Fibroblast of lung (primary cell): Measurements from ENCODE around the gene CFAP45. TPM values are rescaled to one million over a fixed set of nuclear protein-coding genes. Genes with fewer than 3 reads are reported as not detected.

ENCODE experiments used
- DNase-seq, 2 donors: peaks; one replicate each; pipeline versions ENCODE4 v3.0.0 to v3.0.0-alpha.2; 2010; ENCODE audit warnings: low read depth in 2 of 2
- H2AFZ ChIP-seq: 2 replicates; pipeline ENCODE4 v1.5.1; 2012; ENCODE audit warnings: low read length, control low read depth, inconsistent platforms
- H3K27ac ChIP-seq: 2 replicates; pipeline ENCODE4 v1.5.1; 2011; ENCODE audit warnings: low read length, control low read depth; ENCODE audit not compliant: insufficient read depth
- H3K27me3 ChIP-seq: 2 replicates; pipeline ENCODE4 v1.5.1; 2011; ENCODE audit warnings: mild to moderate bottlenecking, low read length; ENCODE audit not compliant: control insufficient read depth, insufficient read depth
- H3K36me3 ChIP-seq: 2 replicates; pipeline ENCODE4 v1.5.1; 2011; ENCODE audit warnings: low read length; ENCODE audit not compliant: control insufficient read depth, insufficient read depth
- H3K4me1 ChIP-seq: 2 replicates; pipeline ENCODE4 v1.5.1; 2011; ENCODE audit warnings: low read length; ENCODE audit not compliant: control insufficient read depth, insufficient read depth; ENCODE audit errors: extremely low read depth
- H3K4me2 ChIP-seq: 2 replicates; pipeline ENCODE4 v1.5.1; 2011; ENCODE audit warnings: low read length, control low read depth; ENCODE audit not compliant: insufficient read depth; ENCODE audit errors: extremely low read depth
- H3K4me3 ChIP-seq, 4 experiments: fragments of 200-600 bp in 1 of 4; sonication (generic) in 1 of 4; replicated peaks in 1 of 4; 2 replicates each; pipeline ENCODE4 v1.5.1; 2011 to 2016; ENCODE audit warnings: low read length in 4 of 4, low read depth in 3 of 4, mild to moderate bottlenecking in 3 of 4, control low read depth in 2 of 4, inconsistent platforms in 1 of 4, mixed read lengths in 1 of 4; ENCODE audit not compliant: insufficient read depth in 1 of 4; ENCODE audit errors: control extremely low read depth in 1 of 4
- H3K79me2 ChIP-seq: 2 replicates; pipeline ENCODE4 v1.5.1; 2012; ENCODE audit warnings: mild to moderate bottlenecking, low read length, inconsistent platforms; ENCODE audit not compliant: control insufficient read depth, insufficient read depth
- H3K9ac ChIP-seq: 2 replicates; pipeline ENCODE4 v1.5.1; 2011; ENCODE audit warnings: mild to moderate bottlenecking, low read length, control low read depth; ENCODE audit not compliant: insufficient read depth
- H3K9me3 ChIP-seq: 2 replicates; pipeline ENCODE4 v1.5.1; 2012; ENCODE audit warnings: low read depth, low read length; ENCODE audit not compliant: control insufficient read depth, insufficient read depth
- H4K20me1 ChIP-seq: 2 replicates; pipeline ENCODE4 v1.5.1; 2011; ENCODE audit warnings: low read length; ENCODE audit not compliant: control insufficient read depth, insufficient read depth; ENCODE audit errors: extremely low read depth
- EZH2 ChIP-seq: IDR thresholded peaks from 2 replicates; pipeline ENCODE4 v1.5.1; 2012; ENCODE audit warnings: low read length, control low read depth, mild to moderate bottlenecking; ENCODE audit errors: missing control alignments
- polyA plus RNA-seq, 2 donors: library from polyadenylated mRNA; depleted of rRNA in 1 of 2; stranded (reverse) in 1 of 2; unstranded in 1 of 2; fragments of >200 nt; gene quantifications; 2 replicates each; pipeline ENCODE4 v1.2.1, GENCODE V29; 2011 to 2012; ENCODE audit warnings: missing spikeins in 1 of 2
- total RNA-seq: library from RNA; depleted of rRNA; stranded (reverse); fragments of >200 nt; gene quantifications from 2 replicates; pipeline ENCODE4 v1.2.1, GENCODE V29; 2014
- TF ChIP-seq, protein P1 (sequence below), 2 donors: IDR thresholded peaks in 1 of 2; conservative IDR thresholded peaks in 1 of 2; 1 replicate in 1 of 2; 2 replicates in 1 of 2; pipeline ENCODE4 v1.5.1; 2011 to 2012; ENCODE audit warnings: low read length in 2 of 2, control low read depth in 1 of 2, inconsistent platforms in 1 of 2, low read depth in 1 of 2, mild to moderate bottlenecking in 1 of 2

Gene CFAP45
- total and polyA plus RNA-seq, 2 donors (not counting 1 experiment from before 2014, with no cell fraction given) = 1.2 to 1.5 TPM

GRCh38 chr1:159823406-159823805 lies 76.6 kb downstream of the CFAP45 start:
- DNase-seq = no peak
- H3K4me3 ChIP-seq = no peak overlapping the region

More at GRCh38 chr1:159823406-159823805, 76.6 kb downstream of the CFAP45 start:
- no peak overlapping the region for H3K4me2 ChIP-seq
- no peaks in the 10 kb centered on the region for H4K20me1 ChIP-seq
- TF ChIP-seq, protein P1, sequence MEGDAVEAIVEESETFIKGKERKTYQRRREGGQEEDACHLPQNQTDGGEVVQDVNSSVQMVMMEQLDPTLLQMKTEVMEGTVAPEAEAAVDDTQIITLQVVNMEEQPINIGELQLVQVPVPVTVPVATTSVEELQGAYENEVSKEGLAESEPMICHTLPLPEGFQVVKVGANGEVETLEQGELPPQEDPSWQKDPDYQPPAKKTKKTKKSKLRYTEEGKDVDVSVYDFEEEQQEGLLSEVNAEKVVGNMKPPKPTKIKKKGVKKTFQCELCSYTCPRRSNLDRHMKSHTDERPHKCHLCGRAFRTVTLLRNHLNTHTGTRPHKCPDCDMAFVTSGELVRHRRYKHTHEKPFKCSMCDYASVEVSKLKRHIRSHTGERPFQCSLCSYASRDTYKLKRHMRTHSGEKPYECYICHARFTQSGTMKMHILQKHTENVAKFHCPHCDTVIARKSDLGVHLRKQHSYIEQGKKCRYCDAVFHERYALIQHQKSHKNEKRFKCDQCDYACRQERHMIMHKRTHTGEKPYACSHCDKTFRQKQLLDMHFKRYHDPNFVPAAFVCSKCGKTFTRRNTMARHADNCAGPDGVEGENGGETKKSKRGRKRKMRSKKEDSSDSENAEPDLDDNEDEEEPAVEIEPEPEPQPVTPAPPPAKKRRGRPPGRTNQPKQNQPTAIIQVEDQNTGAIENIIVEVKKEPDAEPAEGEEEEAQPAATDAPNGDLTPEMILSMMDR (conservative IDR thresholded peaks at IDR 0.05 in 1 of 2, IDR thresholded peaks at IDR 0.05 in 1 of 2; ENCODE audit: low read depth in 1 of 2, low read length in 2 of 2) = no peak
- TF ChIP-seq EZH2 = no peak
- no peaks in the 10 kb centered on the region for H3K9me3 ChIP-seq
- H3K9ac ChIP-seq = no peak overlapping the region
- H3K4me1 ChIP-seq = no peaks in the 10 kb centered on the region
- H3K27ac ChIP-seq = no peak overlapping the region
- H3K36me3 ChIP-seq = no peaks in the 10 kb centered on the region
- no peak overlapping the region for H2AFZ ChIP-seq
- peaks cover 15% of the 10 kb centered on the region for H3K27me3 ChIP-seq
- no peaks in the 10 kb centered on the region for H3K79me2 ChIP-seq

Other genes with a start within 250 kb of the CFAP45 start
- not detected in 2 replicates for gene CRP, start 185.6 kb downstream of the CFAP45 start, total RNA-seq
- gene CRP, start 185.6 kb downstream of the CFAP45 start, polyA plus RNA-seq = not detected in 2 replicates
- 11.6 and 21.6 TPM in 2 replicates for gene DUSP23, start 119.2 kb downstream of the CFAP45 start, total RNA-seq
- 4.7 and 7.5 TPM in 2 replicates for gene DUSP23, start 119.2 kb downstream of the CFAP45 start, polyA plus RNA-seq
- gene FCRL6, start 97.8 kb downstream of the CFAP45 start, total RNA-seq = not detected in 2 replicates
- gene FCRL6, start 97.8 kb downstream of the CFAP45 start, polyA plus RNA-seq = not detected in 2 replicates
- gene SLAMF8, start 73.3 kb downstream of the CFAP45 start, total RNA-seq = under 0.01 TPM in 1 of 2 replicates, not detected in the other
- gene SLAMF8, start 73.3 kb downstream of the CFAP45 start, polyA plus RNA-seq = 0.02 TPM in 1 of 2 replicates, not detected in the other
- under 0.01 TPM in 2 replicates for gene VSIG8, start 37.5 kb downstream of the CFAP45 start, total RNA-seq
- not detected in 2 replicates for gene VSIG8, start 37.5 kb downstream of the CFAP45 start, polyA plus RNA-seq
- 220 and 300 TPM in 2 replicates for gene TAGLN2, start 25.3 kb upstream of the CFAP45 start, total RNA-seq
- gene TAGLN2, start 25.3 kb upstream of the CFAP45 start, polyA plus RNA-seq = 718 and 768 TPM in 2 replicates
- gene IGSF9, start 45.4 kb upstream of the CFAP45 start, total RNA-seq = under 0.01 TPM in 2 replicates
- not detected in 2 replicates for gene IGSF9, start 45.4 kb upstream of the CFAP45 start, polyA plus RNA-seq
- not detected in 2 replicates for gene SLAMF9, start 54.1 kb upstream of the CFAP45 start, total RNA-seq
- not detected in 2 replicates for gene SLAMF9, start 54.1 kb upstream of the CFAP45 start, polyA plus RNA-seq
- 4.1 and 4.5 TPM in 2 replicates for gene PIGM, start 131.8 kb upstream of the CFAP45 start, total RNA-seq
- gene PIGM, start 131.8 kb upstream of the CFAP45 start, polyA plus RNA-seq = 6.4 and 6.7 TPM in 2 replicates
- not detected in 2 replicates for gene KCNJ10, start 170.0 kb upstream of the CFAP45 start, total RNA-seq
- not detected in 2 replicates for gene KCNJ10, start 170.0 kb upstream of the CFAP45 start, polyA plus RNA-seq
- gene KCNJ9, start 181.4 kb upstream of the CFAP45 start, total RNA-seq = under 0.01 TPM in 2 replicates
- not detected in 2 replicates for gene KCNJ9, start 181.4 kb upstream of the CFAP45 start, polyA plus RNA-seq
- 24.4 and 27.7 TPM in 2 replicates for gene IGSF8, start 198.5 kb upstream of the CFAP45 start, total RNA-seq
- gene IGSF8, start 198.5 kb upstream of the CFAP45 start, polyA plus RNA-seq = 6.2 and 6.5 TPM in 2 replicates
- gene ATP1A2, start 215.6 kb upstream of the CFAP45 start, total RNA-seq = 1.8 and 32.9 TPM in 2 replicates
- 0.01 and 0.44 TPM in 2 replicates for gene ATP1A2, start 215.6 kb upstream of the CFAP45 start, polyA plus RNA-seq